Suppressor macrophage treated with lipopolysaccharide for 4 hours (primary cell): Measurements from ENCODE around the gene ADAMTS17.

Source experiments
- DNase-seq: peaks from one replicate; pipeline ENCODE4 v3.0.0-alpha.2; 2020

The ADAMTS17 gene

GRCh38 chr15:100007609-100008008 lies 334.2 kb downstream of the ADAMTS17 start:
- DNase-seq: no peak

- DNase-seq: no peak
These were observed 336.1 kb downstream of the ADAMTS17 start for GRCh38 chr15:100005715-100006114.

GRCh38 chr15:100005013-100005412 lies 336.8 kb downstream of the ADAMTS17 start:
- no peak for DNase-seq

GRCh38 chr15:100002787-100003536 lies 338.8 kb downstream of the ADAMTS17 start:
- DNase-seq: no peak

- no peak for DNase-seq
These were observed 339.6 kb downstream of the ADAMTS17 start for GRCh38 chr15:100002086-100002620.

GRCh38 chr15:100001405-100001804 lies 340.4 kb downstream of the ADAMTS17 start:
- no peak for DNase-seq

- DNase-seq: no peak
These were observed 342.3 kb downstream of the ADAMTS17 start for GRCh38 chr15:99999282-100000070.

GRCh38 chr15:99998661-99999101 lies 343.1 kb downstream of the ADAMTS17 start:
- DNase-seq: no peak

GRCh38 chr15:99997112-99997651 lies 344.6 kb downstream of the ADAMTS17 start:
- no peak for DNase-seq

- DNase-seq: no peak
These were observed 345.1 kb downstream of the ADAMTS17 start for GRCh38 chr15:99996660-99997059.

GRCh38 chr15:99995543-99995942 lies 346.2 kb downstream of the ADAMTS17 start:
- no peak for DNase-seq

GRCh38 chr15:99994849-99995248 lies 346.9 kb downstream of the ADAMTS17 start:
- no peak for DNase-seq

- no peak for DNase-seq
These were observed 348.1 kb downstream of the ADAMTS17 start for GRCh38 chr15:99993681-99994131.

- DNase-seq: no peak
These were observed 348.5 kb downstream of the ADAMTS17 start for GRCh38 chr15:99993262-99993661.

GRCh38 chr15:99992611-99993231 lies 349.1 kb downstream of the ADAMTS17 start:
- DNase-seq: no peak

GRCh38 chr15:99989095-99989494 lies 352.7 kb downstream of the ADAMTS17 start:
- no peak for DNase-seq

GRCh38 chr15:99987701-99988100 lies 354.1 kb downstream of the ADAMTS17 start:
- DNase-seq: no peak

- no peak for DNase-seq
These were observed 354.7 kb downstream of the ADAMTS17 start for GRCh38 chr15:99987119-99987506.

- DNase-seq: no peak
These were observed 355.3 kb downstream of the ADAMTS17 start for GRCh38 chr15:99986297-99987118.

- no peak for DNase-seq
These were observed 355.9 kb downstream of the ADAMTS17 start for GRCh38 chr15:99985878-99986277.

GRCh38 chr15:99984491-99985243 lies 357.1 kb downstream of the ADAMTS17 start:
- no peak for DNase-seq
